Tibial nerve (tissue), 4 donors: Measurements from ENCODE around the gene GLIPR1. TPM values are rescaled to one million over a fixed set of nuclear protein-coding genes. Genes with fewer than 3 reads are reported as not detected.

Source experiments
- DNase-seq, 2 donors: peaks; one replicate each; pipeline ENCODE4 v3.0.0-alpha.2; 2019; ENCODE audit warnings: low spot score in 2 of 2
- H3K27ac ChIP-seq, 4 donors: fragments of 200-600 bp; sonication (generic) in 3 of 4; one replicate each; pipeline ENCODE4 v1.5.1; 2017 to 2019; ENCODE audit warnings: mild to moderate bottlenecking in 1 of 4
- H3K27me3 ChIP-seq, 2 donors: fragments of 200-600 bp; sonication (generic) in 1 of 2; one replicate each; pipeline versions ENCODE4 v1.5.1 to v1.6.0; 2017 to 2019
- H3K36me3 ChIP-seq, 3 donors: fragments of 200-600 bp; sonication (generic); one replicate each; pipeline ENCODE4 v1.5.1; 2018 to 2019
- H3K4me1 ChIP-seq, 4 donors: fragments of 200-600 bp; sonication (generic) in 3 of 4; one replicate each; pipeline ENCODE4 v1.5.1; 2017 to 2019
- H3K4me3 ChIP-seq, 4 donors: fragments of 200-600 bp; sonication (generic) in 3 of 4; one replicate each; pipeline ENCODE4 v1.5.1; 2017 to 2019; ENCODE audit warnings: mild to moderate bottlenecking in 1 of 4, moderate library complexity in 1 of 4
- H3K9me3 ChIP-seq, 4 donors: fragments of 200-600 bp; sonication (generic) in 3 of 4; one replicate each; pipeline ENCODE4 v1.5.1; 2017 to 2019
- CTCF ChIP-seq, 5 experiments: fragments of 200-600 bp in 3 of 5; fragments of 450-650 bp in 2 of 5; sonication (generic) in 3 of 5; IDR thresholded peaks; one replicate each; pipeline ENCODE4 v1.5.1; 2016 to 2019; ENCODE audit warnings: antibody characterized with exemption in 5 of 5, mild to moderate bottlenecking in 3 of 5, moderate library complexity in 2 of 5
- EP300 ChIP-seq, 2 donors: sonication (generic); formaldehyde crosslinking; IDR thresholded peaks; one replicate each; pipeline ENCODE4 v1.6.1; 2017; ENCODE audit warnings: antibody characterized with exemption in 2 of 2, mild to moderate bottlenecking in 1 of 2
- POLR2A ChIP-seq, 2 donors: fragments of 450-650 bp; IDR thresholded peaks; one replicate each; pipeline ENCODE4 v1.6.1; 2017; ENCODE audit warnings: antibody characterized with exemption in 2 of 2, mild to moderate bottlenecking in 2 of 2, moderate library complexity in 2 of 2
- WGBS, 2 donors: methylation state at CpG; one replicate each; pipeline ENCODE4 v1.1.5; 2018; 5-methylcytosine and 5-hydroxymethylcytosine counted together
- total RNA-seq, 4 donors: library from RNA; depleted of rRNA; stranded (reverse); fragments of >200 nt; gene quantifications; one replicate each; pipeline ENCODE4 v1.1.0, GENCODE V29; 2016

Gene GLIPR1
- total RNA-seq, 4 donors from 2014 or later, result 4.7 to 12.3 (median 6.5) TPM

GRCh38 chr12:75525263-75525662 is 44.7 kb downstream of the GLIPR1 start:
- H3K4me3 ChIP-seq, result no peak overlapping the region
- no peaks in the 10 kb centered on the region for H3K36me3 ChIP-seq
- no peak for DNase-seq
- no peaks in the 10 kb centered on the region for H3K27me3 ChIP-seq
- no peak overlapping the region for H3K27ac ChIP-seq
- H3K4me1 ChIP-seq, result peaks cover 0 to 6% (median 0%) of the 10 kb centered on the region in 4 donors
- H3K9me3 ChIP-seq, result no peaks in the 10 kb centered on the region
- TF ChIP-seq EP300 (IDR thresholded peaks at IDR 0.05), result no peak
- TF ChIP-seq CTCF (IDR thresholded peaks at IDR 0.05), result peak in 1 of 5 experiments; percentile 26
- WGBS, 2 donors, result 23 to 32% methylated on average over 1 of the region's 1 CpG

- Histone ChIP-seq H3K9me3 (no peaks in the 10 kb centered on the region), H3K27me3 (no peaks in the 10 kb centered on the region), H3K4me3 (no peak overlapping the region), H3K4me1 (peaks cover 0 to 6% (median 0%) of the 10 kb centered on the region in 4 donors), H3K27ac (no peak overlapping the region), H3K36me3 (no peaks in the 10 kb centered on the region)
- peak; percentile 51 to 77 (median 65) for TF ChIP-seq CTCF (IDR thresholded peaks at IDR 0.05)
- TF ChIP-seq POLR2A (IDR thresholded peaks at IDR 0.05), result no peak
- TF ChIP-seq EP300 (IDR thresholded peaks at IDR 0.05), result no peak
- no peak for DNase-seq
- 32 to 37% methylated on average over 4 of the region's 4 CpGs for WGBS, 2 donors
Measured at GRCh38 chr12:75526655-75527511, 46.3 kb downstream of the GLIPR1 start.

- no peaks in the 10 kb centered on the region for H3K27me3 ChIP-seq
- H3K9me3 ChIP-seq, result no peaks in the 10 kb centered on the region
- 67 to 91% methylated on average over 1 to 2 of the region's 2 CpGs for WGBS, 2 donors
- no peak for DNase-seq
- TF ChIP-seq POLR2A (IDR thresholded peaks at IDR 0.05), result no peak
- no peak overlapping the region for H3K4me3 ChIP-seq
- H3K36me3 ChIP-seq, result no peaks in the 10 kb centered on the region
- H3K4me1 ChIP-seq, result peaks cover 0 to 6% (median 0%) of the 10 kb centered on the region in 4 donors
- no peak overlapping the region for H3K27ac ChIP-seq
Measured at GRCh38 chr12:75528272-75528671, 47.7 kb downstream of the GLIPR1 start.

GRCh38 chr12:75528692-75529091 is 48.1 kb downstream of the GLIPR1 start:
- Histone ChIP-seq H3K27me3 (no peaks in the 10 kb centered on the region), H3K27ac (no peak overlapping the region), H3K4me3 (no peak overlapping the region), H3K36me3 (no peaks in the 10 kb centered on the region), H3K4me1 (peaks cover 0 to 6% (median 0%) of the 10 kb centered on the region in 4 donors), H3K9me3 (no peaks in the 10 kb centered on the region)
- DNase-seq, result no peak
- no peak for TF ChIP-seq POLR2A (IDR thresholded peaks at IDR 0.05)
- no peak for TF ChIP-seq EP300 (IDR thresholded peaks at IDR 0.05)
- no peak for TF ChIP-seq CTCF (IDR thresholded peaks at IDR 0.05)
- 69 to 95% methylated on average over 2 of the region's 2 CpGs for WGBS, 2 donors

GRCh38 chr12:75529316-75529715 is 48.8 kb downstream of the GLIPR1 start:
- Histone ChIP-seq H3K4me3 (no peak overlapping the region), H3K36me3 (no peaks in the 10 kb centered on the region), H3K27ac (no peak overlapping the region), H3K9me3 (no peaks in the 10 kb centered on the region), H3K27me3 (no peaks in the 10 kb centered on the region), H3K4me1 (peaks cover 0 to 6% (median 0%) of the 10 kb centered on the region in 4 donors)
- TF ChIP-seq CTCF (IDR thresholded peaks at IDR 0.05), result no peak
- TF ChIP-seq EP300 (IDR thresholded peaks at IDR 0.05), result no peak
- TF ChIP-seq POLR2A (IDR thresholded peaks at IDR 0.05), result no peak
- DNase-seq, result no peak
- WGBS, 2 donors, result 94 to 100% methylated on average over 1 of the region's 1 CpG
